Progenitor cell of endocrine pancreas (in vitro differentiated cells): ENCODE results near the gene UBE3D. TPM values are rescaled to one million over a fixed set of nuclear protein-coding genes. Genes with fewer than 3 reads are reported as not detected.
"Not testable (repeated sequence)": the region's sequence is repeated elsewhere in the genome, so short reads cannot be mapped to it uniquely, and the experiment has no call there.

Experiments
- DNase-seq: peaks from one replicate; pipeline ENCODE4 v3.0.0; 2021; ENCODE audit warnings: low spot score; ENCODE audit not compliant: unreplicated experiment
- H3K27ac Mint-ChIP-seq: 2 replicates; pipeline ENCODE4 v1.8.0; 2021; ENCODE audit warnings: mild to moderate bottlenecking, moderate library complexity, mixed read lengths
- H3K27me3 Mint-ChIP-seq: 2 replicates; pipeline ENCODE4 v1.8.0; 2021; ENCODE audit warnings: mixed read lengths
- H3K36me3 Mint-ChIP-seq: 2 replicates; pipeline ENCODE4 v1.8.0; 2022; ENCODE audit warnings: mixed read lengths; ENCODE audit not compliant: insufficient read depth
- H3K4me1 Mint-ChIP-seq: 2 replicates; pipeline ENCODE4 v1.8.0; 2021; ENCODE audit warnings: low read depth, mixed read lengths
- H3K4me3 Mint-ChIP-seq: 2 replicates; pipeline ENCODE4 v1.8.0; 2021; ENCODE audit warnings: low read depth, mild to moderate bottlenecking, moderate library complexity, mixed read lengths
- H3K9me3 Mint-ChIP-seq: 2 replicates; pipeline ENCODE4 v1.8.0; 2021; ENCODE audit warnings: low read depth, mixed read lengths
- CTCF ChIP-seq: fragments of 200-600 bp; sonication (generic); IDR thresholded peaks from one replicate; pipeline ENCODE4 v1.5.0; 2021; ENCODE audit warnings: antibody characterized with exemption, mild to moderate bottlenecking; ENCODE audit not compliant: unreplicated experiment
- total RNA-seq: library from RNA; stranded (reverse); gene quantifications from 2 replicates; pipeline ENCODE4 v1.2.1, GENCODE V29; 2021

The UBE3D gene
- total RNA-seq, 1 donor from 2014 or later = 15.5 TPM

DNA sequence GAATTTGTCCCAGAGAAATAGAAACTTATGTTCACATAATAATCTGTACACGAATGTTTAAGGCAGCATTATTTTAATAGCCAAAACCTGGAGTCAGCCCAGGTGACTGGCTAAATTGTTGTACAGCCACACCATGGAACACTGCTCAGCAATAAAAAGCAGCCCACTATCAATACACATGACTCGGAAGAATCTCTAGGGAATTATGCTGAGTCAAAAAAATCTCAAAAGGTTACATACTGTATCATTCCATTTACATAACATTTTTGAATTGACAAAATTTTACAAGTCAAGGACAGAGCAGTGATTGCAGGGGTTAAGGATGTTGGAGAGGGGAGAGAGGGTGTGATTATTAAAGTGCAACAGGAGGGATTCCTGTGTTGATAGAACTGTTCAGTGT lies 163.4 kb downstream of the UBE3D start:
- Mint-ChIP-seq H3K36me3 (peaks cover 3% of the 10 kb centered on the region), H3K27me3 (no peaks in the 10 kb centered on the region), H3K9me3 (peaks cover 2% of the 10 kb centered on the region), H3K4me3 (no peak overlapping the region), H3K4me1 (no peaks in the 10 kb centered on the region), H3K27ac (no peak overlapping the region)
- no peak for DNase-seq
- TF ChIP-seq CTCF = no peak

DNA sequence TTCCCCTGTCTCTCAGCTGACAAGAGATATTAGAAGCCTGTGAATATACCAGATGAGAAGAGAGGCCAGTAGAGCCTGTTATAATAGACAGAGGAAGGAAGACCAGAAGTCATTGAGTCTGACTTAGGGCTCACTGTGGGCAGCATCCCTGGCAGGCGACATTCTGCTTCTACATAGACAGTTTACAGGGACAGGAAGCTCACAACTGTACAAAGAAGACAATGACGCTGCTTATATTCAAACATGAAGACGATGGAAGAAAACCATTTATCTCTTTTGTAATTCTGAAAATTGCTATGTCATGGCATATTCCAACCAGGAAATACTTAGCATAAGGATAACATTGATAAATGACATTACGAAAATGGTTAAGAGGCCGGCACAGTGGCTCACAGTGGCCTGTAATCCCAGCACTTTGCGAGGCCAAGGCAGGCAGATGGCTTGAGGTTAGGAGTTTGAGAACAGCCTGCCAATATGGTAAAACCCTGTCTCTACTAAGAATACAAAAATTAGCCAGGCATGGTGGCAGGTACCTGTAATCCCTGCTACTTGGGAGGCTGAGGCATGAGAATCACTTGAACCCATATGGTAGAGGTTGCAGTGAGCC lies 170.9 kb downstream of the UBE3D start:
- Mint-ChIP-seq H3K27ac (peak overlapping the region; percentile 59), H3K27me3 (no peaks in the 10 kb centered on the region), H3K9me3 (peaks cover 2% of the 10 kb centered on the region), H3K4me1 (no peaks in the 10 kb centered on the region), H3K36me3 (peaks cover 6% of the 10 kb centered on the region), H3K4me3 (no peak overlapping the region)
- no peak for DNase-seq
- no peak for TF ChIP-seq CTCF

GRCh38 chr6:82893889-82894652 lies 171.6 kb downstream of the UBE3D start:
- no peaks in the 10 kb centered on the region for H3K4me1 Mint-ChIP-seq
- H3K27me3 Mint-ChIP-seq = no peaks in the 10 kb centered on the region
- TF ChIP-seq CTCF = no peak
- no peak overlapping the region for H3K4me3 Mint-ChIP-seq
- no peak overlapping the region for H3K27ac Mint-ChIP-seq
- DNase-seq = no peak
- H3K36me3 Mint-ChIP-seq = peaks cover 6% of the 10 kb centered on the region
- peaks cover 2% of the 10 kb centered on the region for H3K9me3 Mint-ChIP-seq

- not testable (repeated sequence) for DNase-seq, H3K36me3 Mint-ChIP-seq, H3K9me3 Mint-ChIP-seq, H3K27me3 Mint-ChIP-seq, H3K4me3 Mint-ChIP-seq, H3K4me1 Mint-ChIP-seq, H3K27ac Mint-ChIP-seq
These were observed 174.1 kb downstream of the UBE3D start for GRCh38 chr6:82891503-82891902.

DNA sequence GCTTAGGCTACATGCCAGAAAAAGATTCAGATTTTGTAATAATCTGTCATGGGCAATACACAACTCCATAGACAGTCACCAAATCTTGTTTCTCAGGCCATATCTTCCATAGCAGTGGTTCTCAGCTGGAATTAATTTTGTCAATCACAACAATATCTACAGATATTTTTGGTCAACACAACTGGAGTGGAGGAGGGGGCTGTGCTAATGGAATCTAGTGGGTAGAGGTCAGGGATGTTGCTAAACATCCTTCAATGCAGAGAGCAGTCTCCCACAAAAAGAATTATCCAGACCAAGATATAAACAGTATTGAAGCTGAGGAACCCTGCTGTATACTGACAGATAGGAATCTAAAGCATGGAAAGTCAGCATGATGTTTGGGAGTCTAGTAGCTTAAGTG lies 174.6 kb downstream of the UBE3D start:
- Mint-ChIP-seq H3K27me3 (no peaks in the 10 kb centered on the region), H3K9me3 (no peaks in the 10 kb centered on the region), H3K4me1 (no peaks in the 10 kb centered on the region), H3K4me3 (no peak overlapping the region), H3K27ac (no peak overlapping the region), H3K36me3 (peaks cover 3% of the 10 kb centered on the region)
- DNase-seq = no peak
- TF ChIP-seq CTCF = no peak

- Mint-ChIP-seq H3K4me3 (no peak overlapping the region), H3K27ac (no peak overlapping the region), H3K4me1 (no peaks in the 10 kb centered on the region), H3K27me3 (no peaks in the 10 kb centered on the region), H3K36me3 (peaks cover 3% of the 10 kb centered on the region), H3K9me3 (no peaks in the 10 kb centered on the region)
- TF ChIP-seq CTCF = no peak
- DNase-seq = no peak
These were observed 175.4 kb downstream of the UBE3D start for GRCh38 chr6:82890240-82890639.
